PC-9 (cell line): Measurements from ENCODE around the gene DIPK2B. TPM values are rescaled to one million over a fixed set of nuclear protein-coding genes. Genes with fewer than 3 reads are reported as not detected.

Experiments
- BruUV-seq: library from RNA; stranded (reverse); fragments of 400-500 nt; replicated peaks from 2 replicates; lab custom pipeline; 2021; lab: Mats Ljungman, UMichigan
- CTCF ChIA-PET: fragments of 300-600 bp; sonication (Branson Sonifier 250); formaldehyde crosslinking; loops from one replicate; lab custom pipeline; 2022; ENCODE audit warnings: antibody characterized with exemption; lab: Charles Lee
- POLR2A ChIA-PET: fragments of 300-600 bp; sonication (Branson Sonifier 250); formaldehyde crosslinking; loops from one replicate; lab custom pipeline; 2022; ENCODE audit warnings: antibody characterized with exemption; ENCODE audit not compliant: unreplicated experiment; lab: Charles Lee
- DNase-seq, 2 experiments: peaks; one replicate each; pipeline versions ENCODE4 v3.0.0 to v3.0.0-alpha.2; 2015 to 2022; ENCODE audit warnings: mixed read lengths in 1 of 2
- H2AFZ ChIP-seq: fragments of 200-600 bp; sonication (generic); 2 replicates; pipeline ENCODE4 v1.8.1; 2017; ENCODE audit warnings: antibody characterized with exemption
- H3F3A ChIP-seq: fragments of 200-600 bp; sonication (generic); 2 replicates; pipeline ENCODE4 v1.8.1; 2017; ENCODE audit warnings: antibody characterized with exemption, mild to moderate bottlenecking, low read depth; ENCODE audit not compliant: insufficient read depth
- H3K27ac ChIP-seq: fragments of 200-600 bp; sonication (generic); 2 replicates; pipeline ENCODE4 v1.6.1; 2016; ENCODE audit warnings: mixed run types
- H3K27me3 ChIP-seq: fragments of 200-600 bp; sonication (generic); 2 replicates; pipeline ENCODE4 v1.6.1; 2016; ENCODE audit warnings: low read depth, mixed run types; ENCODE audit not compliant: insufficient read depth
- H3K36me3 ChIP-seq: fragments of 200-600 bp; sonication (generic); 2 replicates; pipeline ENCODE4 v1.6.1; 2016; ENCODE audit warnings: low read depth, mixed run types
- H3K4me1 ChIP-seq: fragments of 200-600 bp; sonication (generic); replicated peaks from 2 replicates; pipeline ENCODE4 v1.6.1; 2016; ENCODE audit warnings: mixed run types; ENCODE audit not compliant: insufficient read depth
- H3K4me2 ChIP-seq: fragments of 200-600 bp; sonication (generic); 2 replicates; pipeline ENCODE4 v1.6.1; 2017; ENCODE audit warnings: mixed run types
- H3K4me3 ChIP-seq: fragments of 200-600 bp; sonication (generic); 2 replicates; pipeline ENCODE4 v1.6.1; 2016; ENCODE audit warnings: mixed run types
- H3K79me2 ChIP-seq: fragments of 200-600 bp; sonication (generic); 2 replicates; pipeline ENCODE4 v1.6.1; 2017; ENCODE audit warnings: low read depth, mixed run types
- H3K9me2 ChIP-seq: fragments of 200-600 bp; sonication (generic); 2 replicates; pipeline ENCODE4 v1.8.1; 2017; ENCODE audit warnings: mild to moderate bottlenecking; ENCODE audit not compliant: insufficient read depth
- H3K9me3 ChIP-seq: fragments of 200-600 bp; sonication (generic); 2 replicates; pipeline ENCODE4 v1.8.1; 2016; ENCODE audit warnings: low read depth; ENCODE audit not compliant: insufficient read depth
- H4K20me1 ChIP-seq: fragments of 200-600 bp; sonication (generic); 2 replicates; pipeline ENCODE4 v1.8.1; 2017; ENCODE audit not compliant: insufficient read depth
- CTCF ChIP-seq: fragments of 200-600 bp; sonication (generic); conservative IDR thresholded peaks from 2 replicates; pipeline ENCODE4 v1.6.1; 2017; ENCODE audit warnings: mixed run types, antibody characterized with exemption, mild to moderate bottlenecking, moderate library complexity
- EZH2 ChIP-seq: fragments of 200-600 bp; sonication (generic); IDR thresholded peaks from 2 replicates; pipeline ENCODE4 v1.8.0; 2017; ENCODE audit warnings: antibody characterized with exemption, low read depth
- intact Hi-C: fragments of 100-400 bp; cut with micrococcal nuclease; formaldehyde crosslinking; loops from one replicate; pipeline ENCODE4 v1.10.0; 2022; ENCODE audit not compliant: unreplicated experiment
- total RNA-seq: library from RNA; stranded (reverse); gene quantifications from 2 replicates; pipeline ENCODE4 v1.2.3, GENCODE V29; 2021

The DIPK2B gene
- total RNA-seq, 1 experiment from 2014 or later = not detected

GRCh38 chrX:45187731-45188130 is 12.9 kb downstream of the DIPK2B start:
- Histone ChIP-seq H3K27me3 (no peaks in the 10 kb centered on the region), H3K4me2 (no peak overlapping the region), H3F3A (no peaks in the 10 kb centered on the region), H3K4me3 (no peak overlapping the region), H3K36me3 (no peaks in the 10 kb centered on the region), H4K20me1 (no peaks in the 10 kb centered on the region), H2AFZ (no peak overlapping the region), H3K27ac (no peak overlapping the region), H3K9me3 (no peaks in the 10 kb centered on the region), H3K9me2 (no peaks in the 10 kb centered on the region), H3K79me2 (no peaks in the 10 kb centered on the region), H3K4me1 (no peaks in the 10 kb centered on the region)
- BruUV-seq = no TSS peak
- intact Hi-C loops = no loop called here
- ChIA-PET CTCF (no interaction called here), POLR2A (no interaction called here)
- TF ChIP-seq CTCF = no peak
- no peak for TF ChIP-seq EZH2
- DNase-seq = no peak

- H4K20me1 ChIP-seq = no peaks in the 10 kb centered on the region
- H3F3A ChIP-seq = no peaks in the 10 kb centered on the region
- POLR2A ChIA-PET = interaction anchor here (0.7 kb wide), 1 partner anchor 523 kb away, joined by 4 read pairs; no protein-coding TSS in a partner anchor
- no peaks in the 10 kb centered on the region for H3K36me3 ChIP-seq
- H2AFZ ChIP-seq = no peak overlapping the region
- H3K27me3 ChIP-seq = no peaks in the 10 kb centered on the region
- CTCF ChIA-PET = no interaction called here
- TF ChIP-seq CTCF (no peak), EZH2 (no peak)
- 0 out of 2 replicates have a peak overlapping the region, but pooled peaks have one; percentile 40 for H3K4me2 ChIP-seq
- no peak overlapping the region for H3K4me3 ChIP-seq
- BruUV-seq = no TSS peak
- no peaks in the 10 kb centered on the region for H3K9me2 ChIP-seq
- H3K9me3 ChIP-seq = no peaks in the 10 kb centered on the region
- H3K79me2 ChIP-seq = no peaks in the 10 kb centered on the region
- no peaks in the 10 kb centered on the region for H3K4me1 ChIP-seq
- H3K27ac ChIP-seq = no peak overlapping the region
- no peak for DNase-seq
- intact Hi-C loops = no loop called here
These were observed 14.0 kb downstream of the DIPK2B start for GRCh38 chrX:45186643-45187026.

GRCh38 chrX:45184211-45184610 is 16.5 kb downstream of the DIPK2B start:
- Histone ChIP-seq H3K27ac (no peak overlapping the region), H3K36me3 (no peaks in the 10 kb centered on the region), H2AFZ (no peak overlapping the region), H3K4me1 (no peaks in the 10 kb centered on the region), H3K4me3 (no peak overlapping the region), H4K20me1 (no peaks in the 10 kb centered on the region), H3K79me2 (no peaks in the 10 kb centered on the region), H3K9me2 (no peaks in the 10 kb centered on the region), H3K9me3 (no peaks in the 10 kb centered on the region), H3F3A (no peaks in the 10 kb centered on the region), H3K27me3 (no peaks in the 10 kb centered on the region), H3K4me2 (no peak overlapping the region)
- ChIA-PET CTCF (no interaction called here), POLR2A (no interaction called here)
- intact Hi-C loops = no loop called here
- TF ChIP-seq EZH2 (no peak), CTCF (no peak)
- BruUV-seq = no TSS peak
- no peak for DNase-seq
